ENCODE results near the gene S100A7.
"Not testable (repeated sequence)": the region's sequence is repeated elsewhere in the genome, so short reads cannot be mapped to it uniquely, and the experiment has no call there.

The S100A7 gene

DNA sequence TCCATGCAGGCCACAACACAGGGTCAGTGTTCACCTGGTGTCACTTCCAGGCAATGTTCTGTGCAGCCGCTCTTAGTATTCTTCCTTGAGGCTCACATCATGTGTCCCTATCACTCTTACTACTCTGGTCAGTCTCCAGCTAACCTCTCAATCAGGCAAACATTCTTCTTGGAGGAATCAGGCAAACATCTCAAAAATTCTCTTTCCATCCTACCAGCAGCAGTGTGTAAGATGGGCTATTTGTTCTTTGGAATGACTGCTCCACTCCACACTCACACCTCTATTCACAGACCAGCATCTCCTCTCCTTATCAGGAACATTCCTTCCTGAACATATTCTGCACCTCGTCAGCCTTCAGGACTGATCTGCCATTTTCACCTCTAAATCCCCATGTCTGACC lies 40.1 kb downstream of the S100A7 start:
- H3K27ac ChIP-seq = no peak overlapping the region
- ChIA-PET CTCF (interaction anchor here (0.6 kb wide), 1 partner anchor 61 kb away, joined by 4 read pairs; no protein-coding TSS in a partner anchor), POLR2A (ENCODE audit: low non-redundant PET) (no interaction called here)
- DNase-seq (ENCODE audit: low spot score) = no peak
- TF ChIP-seq, protein P1, sequence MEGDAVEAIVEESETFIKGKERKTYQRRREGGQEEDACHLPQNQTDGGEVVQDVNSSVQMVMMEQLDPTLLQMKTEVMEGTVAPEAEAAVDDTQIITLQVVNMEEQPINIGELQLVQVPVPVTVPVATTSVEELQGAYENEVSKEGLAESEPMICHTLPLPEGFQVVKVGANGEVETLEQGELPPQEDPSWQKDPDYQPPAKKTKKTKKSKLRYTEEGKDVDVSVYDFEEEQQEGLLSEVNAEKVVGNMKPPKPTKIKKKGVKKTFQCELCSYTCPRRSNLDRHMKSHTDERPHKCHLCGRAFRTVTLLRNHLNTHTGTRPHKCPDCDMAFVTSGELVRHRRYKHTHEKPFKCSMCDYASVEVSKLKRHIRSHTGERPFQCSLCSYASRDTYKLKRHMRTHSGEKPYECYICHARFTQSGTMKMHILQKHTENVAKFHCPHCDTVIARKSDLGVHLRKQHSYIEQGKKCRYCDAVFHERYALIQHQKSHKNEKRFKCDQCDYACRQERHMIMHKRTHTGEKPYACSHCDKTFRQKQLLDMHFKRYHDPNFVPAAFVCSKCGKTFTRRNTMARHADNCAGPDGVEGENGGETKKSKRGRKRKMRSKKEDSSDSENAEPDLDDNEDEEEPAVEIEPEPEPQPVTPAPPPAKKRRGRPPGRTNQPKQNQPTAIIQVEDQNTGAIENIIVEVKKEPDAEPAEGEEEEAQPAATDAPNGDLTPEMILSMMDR (conservative IDR thresholded peaks at IDR 0.05; ENCODE audit: low read depth) = no peak

DNA sequence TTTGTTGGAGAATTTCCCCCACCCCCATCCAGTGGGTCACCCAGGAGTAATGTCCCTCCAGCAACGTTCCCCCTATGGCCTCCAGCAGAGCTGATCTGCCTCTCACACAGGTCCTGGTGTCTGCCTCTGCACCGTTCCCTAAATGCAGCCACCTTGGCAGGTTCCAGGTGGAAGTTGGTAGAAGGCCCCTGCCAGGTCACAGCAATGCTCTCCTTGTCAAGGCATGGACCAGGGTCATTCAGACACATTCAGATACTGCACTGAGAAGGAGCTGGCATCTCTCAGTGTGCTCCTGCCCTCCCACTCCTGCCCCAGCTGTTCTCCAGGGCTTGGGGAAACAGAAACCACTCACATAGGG lies 41.0 kb downstream of the S100A7 start:
- POLR2A ChIA-PET (ENCODE audit: low non-redundant PET); DNase-seq (ENCODE audit: low spot score); H3K27ac ChIP-seq; CTCF ChIA-PET: not testable (repeated sequence)

DNA sequence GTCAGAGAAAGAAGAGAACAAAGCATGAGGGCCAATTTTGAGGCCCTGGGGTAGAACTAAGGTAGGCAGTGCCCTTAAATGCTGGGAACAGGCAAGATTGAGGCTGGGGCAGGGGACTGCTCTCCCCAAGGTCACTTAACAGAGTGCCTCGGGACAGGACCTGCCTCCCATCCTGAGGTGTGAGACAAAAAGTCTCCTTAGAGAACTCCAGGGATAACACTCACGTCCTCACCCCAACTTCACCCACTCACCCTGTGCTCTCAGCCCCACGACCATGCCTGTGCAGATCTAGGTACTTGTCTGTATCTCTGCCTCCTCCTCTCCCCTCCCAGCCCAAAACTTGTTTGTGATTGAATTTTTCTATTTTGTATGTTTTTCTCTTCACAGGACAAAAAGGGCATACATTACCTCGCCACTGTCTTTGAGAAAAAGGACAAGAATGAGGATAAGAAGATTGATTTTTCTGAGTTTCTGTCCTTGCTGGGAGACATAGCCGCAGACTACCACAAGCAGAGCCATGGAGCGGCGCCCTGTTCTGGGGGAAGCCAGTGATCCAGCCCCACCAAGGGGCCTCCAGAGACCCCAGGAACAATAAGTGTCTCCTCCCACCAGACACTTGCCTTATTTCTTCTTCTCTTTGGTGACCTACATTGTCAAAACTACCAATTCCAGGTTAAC lies 41.6 kb downstream of the S100A7 start:
- POLR2A ChIA-PET (ENCODE audit: low non-redundant PET); CTCF ChIA-PET; DNase-seq (ENCODE audit: low spot score); H3K27ac ChIP-seq: not testable (repeated sequence)

DNA sequence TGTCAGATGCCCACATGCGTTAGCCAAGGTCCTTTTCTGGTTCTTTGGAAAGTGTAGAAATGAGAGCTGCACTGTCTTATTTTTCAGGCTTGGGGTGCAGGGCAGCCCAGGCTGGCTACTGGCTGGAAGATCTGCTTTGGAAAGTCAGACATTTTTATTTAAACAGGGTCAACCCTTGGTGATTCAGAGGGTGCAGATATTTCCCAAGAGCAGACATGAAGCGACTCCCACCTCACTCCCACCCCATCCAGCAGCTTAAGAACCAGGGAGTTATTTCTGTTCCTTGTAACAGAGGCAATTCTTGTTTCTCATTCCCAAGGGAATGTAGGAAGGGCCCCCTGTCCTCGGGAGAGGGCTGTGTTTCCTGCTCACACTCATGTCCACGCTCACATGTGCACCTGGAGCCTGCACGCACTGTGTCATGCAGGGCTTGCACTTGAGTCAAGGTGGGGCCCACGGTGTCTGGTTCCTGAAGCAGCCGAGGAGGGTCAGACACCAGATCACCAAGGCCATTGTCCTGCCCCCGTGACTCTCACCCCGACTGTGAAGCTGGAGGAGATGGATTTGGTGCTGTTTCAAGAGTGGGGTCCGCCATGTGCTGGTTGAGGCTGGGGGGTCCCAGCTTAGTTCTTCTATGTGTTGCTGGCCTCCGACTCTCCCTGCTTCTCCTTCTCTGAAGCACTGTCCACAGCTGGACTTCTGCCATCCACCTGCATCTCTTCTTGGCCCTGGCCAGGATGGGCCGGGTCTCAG lies 43.1 kb downstream of the S100A7 start:
- no peak overlapping the region for H3K27ac ChIP-seq
- CTCF ChIA-PET = interaction anchor here (0.5 to 1.0 kb wide), 2 partner anchors 48 to 154 kb away, joined by 3 read pairs; no protein-coding TSS in a partner anchor
- TF ChIP-seq, protein P1 (conservative IDR thresholded peaks at IDR 0.05; ENCODE audit: low read depth) = no peak
- DNase-seq (ENCODE audit: low spot score) = no peak
- POLR2A ChIA-PET (ENCODE audit: low non-redundant PET) = no interaction called here

DNA sequence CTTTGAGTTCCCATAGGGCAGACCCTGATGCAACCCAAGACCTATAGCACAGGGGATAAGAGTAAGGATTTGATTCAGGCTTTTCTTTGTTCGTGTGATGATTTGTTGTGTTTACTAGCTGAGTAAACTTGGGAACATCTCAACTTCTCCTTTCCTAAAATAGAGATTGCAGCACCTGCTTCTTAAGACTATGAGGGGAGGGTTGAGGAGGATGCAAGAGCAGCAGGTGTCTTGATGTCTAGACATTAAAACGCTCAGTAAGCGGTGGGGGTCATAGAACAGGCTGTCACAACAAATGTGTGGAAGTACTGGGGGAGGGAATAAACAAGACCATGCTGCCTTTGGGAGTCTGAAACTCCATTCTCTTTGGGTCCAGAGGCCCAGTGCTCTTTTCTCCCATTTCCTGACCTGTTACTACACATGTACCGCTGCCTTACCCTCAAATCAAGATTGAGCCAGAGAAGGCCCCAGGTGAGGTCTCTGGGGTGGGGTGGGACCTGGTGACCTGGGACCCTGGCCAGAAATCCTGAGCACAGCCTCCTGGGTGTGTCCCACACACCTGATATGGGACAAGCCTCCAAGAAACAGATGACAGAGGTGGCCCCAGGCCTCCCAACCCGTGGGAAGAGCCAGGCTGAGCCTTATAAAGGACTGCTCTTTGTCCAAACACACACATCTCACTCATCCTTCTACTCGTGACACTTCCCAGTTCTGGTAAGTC lies 44.4 kb downstream of the S100A7 start, which contains the start of gene S100A7A:
Gene S100A7A (plus strand): TSS at position 671 of the 721 bp plus-strand sequence. CDS start 1,563 bp downstream, outside the sequence.
- ChIA-PET POLR2A (ENCODE audit: low non-redundant PET) (no interaction called here), CTCF (no interaction called here)
- TF ChIP-seq, protein P1 (conservative IDR thresholded peaks at IDR 0.05; ENCODE audit: low read depth) = no peak
- H3K27ac ChIP-seq = no peak within 1 kb of the TSS
- no peak for DNase-seq (ENCODE audit: low spot score)

DNA sequence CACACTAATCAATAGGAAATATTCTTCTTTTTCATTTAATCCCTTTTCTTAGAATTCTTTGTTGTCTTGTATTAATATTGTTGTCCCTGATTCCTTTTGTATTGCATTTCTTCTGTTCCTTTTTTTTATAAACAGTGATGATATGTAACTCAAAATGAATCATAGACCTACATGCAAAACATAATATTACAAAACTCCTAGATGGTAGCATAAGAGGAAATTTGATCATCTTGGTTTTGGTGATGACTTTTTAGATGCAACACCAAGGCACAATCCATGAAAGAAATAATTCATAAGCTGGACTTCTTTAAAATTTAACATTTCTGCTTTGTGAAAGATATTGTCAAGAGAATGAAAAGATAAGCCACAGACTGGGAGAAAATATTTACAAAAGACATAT lies 46.5 kb downstream of the S100A7 start:
- H3K27ac ChIP-seq; POLR2A ChIA-PET (ENCODE audit: low non-redundant PET); CTCF ChIA-PET; DNase-seq (ENCODE audit: low spot score): not testable (repeated sequence)
